DMS 273 (cell line): Measurements from ENCODE around the gene MDH1B.

Source experiments
- DNase-seq: peaks from one replicate; lab custom pipeline; 2025; ENCODE audit not compliant: unreplicated experiment; lab: John Stamatoyannopoulos, UW

The MDH1B gene

GRCh38 chr2:206698811-206699210 is 66.3 kb downstream of the MDH1B start:
- no peak for DNase-seq

GRCh38 chr2:206696910-206697309 is 68.2 kb downstream of the MDH1B start:
- DNase-seq = no peak

GRCh38 chr2:206693399-206694137 is 71.6 kb downstream of the MDH1B start:
- peak; percentile 80 for DNase-seq

GRCh38 chr2:206692971-206693370 is 72.2 kb downstream of the MDH1B start:
- no peak for DNase-seq

- no peak for DNase-seq
These were observed 76.1 kb downstream of the MDH1B start for GRCh38 chr2:206688990-206689389.

- no peak for DNase-seq
These were observed 76.7 kb downstream of the MDH1B start for GRCh38 chr2:206688453-206688852.
